Astrocyte (in vitro differentiated cells and primary cell): ENCODE measurements around the gene ENOSF1. TPM values are rescaled to one million over a fixed set of nuclear protein-coding genes. Genes with fewer than 3 reads are reported as not detected.

Experiments
- DNase-seq: peaks from one replicate; pipeline ENCODE4 v3.0.0-alpha.2; 2010; ENCODE audit warnings: low read depth
- FAIRE-seq: peaks from 2 replicates; lab custom pipeline; 2011; peaks lifted over from hg19 to GRCh38; lab: Jason Lieb, UNC
- H2AFZ ChIP-seq: 2 replicates; pipeline ENCODE4 v1.6.0; 2012; ENCODE audit warnings: low read depth, low read length, inconsistent platforms
- H3K27ac ChIP-seq: 2 replicates; pipeline ENCODE4 v1.5.1; 2011; ENCODE audit warnings: low read depth, low read length, inconsistent platforms
- H3K27me3 ChIP-seq: 2 replicates; pipeline ENCODE4 v1.6.0; 2011; ENCODE audit warnings: low read length, inconsistent platforms; ENCODE audit not compliant: insufficient read depth
- H3K36me3 ChIP-seq: 2 replicates; pipeline ENCODE4 v1.5.1; 2011; ENCODE audit warnings: low read length, inconsistent platforms; ENCODE audit not compliant: insufficient read depth
- H3K4me1 ChIP-seq: 2 replicates; pipeline ENCODE4 v1.5.1; 2011; ENCODE audit warnings: low read length, inconsistent platforms; ENCODE audit not compliant: insufficient read depth
- H3K4me2 ChIP-seq: 2 replicates; pipeline ENCODE4 v1.6.0; 2012; ENCODE audit warnings: low read length, inconsistent platforms
- H3K4me3 ChIP-seq: 2 replicates; pipeline ENCODE4 v1.5.1; 2011; ENCODE audit warnings: low read depth, mild to moderate bottlenecking, low read length, inconsistent platforms; ENCODE audit not compliant: insufficient read depth
- H3K79me2 ChIP-seq: 2 replicates; pipeline ENCODE4 v1.6.0; 2012; ENCODE audit warnings: mild to moderate bottlenecking, low read length, inconsistent platforms; ENCODE audit not compliant: insufficient read depth
- H3K9ac ChIP-seq: 2 replicates; pipeline ENCODE4 v1.6.0; 2012; ENCODE audit warnings: mild to moderate bottlenecking, low read length, inconsistent platforms
- H3K9me3 ChIP-seq: 2 replicates; pipeline ENCODE4 v1.5.1; 2012; ENCODE audit warnings: low read depth, mild to moderate bottlenecking, low read length, inconsistent platforms; ENCODE audit not compliant: insufficient read depth
- H4K20me1 ChIP-seq: 2 replicates; pipeline ENCODE4 v1.6.0; 2012; ENCODE audit warnings: low read length, inconsistent platforms; ENCODE audit not compliant: insufficient read depth
- H3K27ac Mint-ChIP-seq: one replicate; pipeline ENCODE4 v1.8.0; 2021; ENCODE audit warnings: mild to moderate bottlenecking, mixed read lengths; ENCODE audit not compliant: unreplicated experiment
- H3K27me3 Mint-ChIP-seq: one replicate; pipeline ENCODE4 v1.8.0; 2021; ENCODE audit warnings: low read depth, mixed read lengths; ENCODE audit not compliant: unreplicated experiment
- H3K36me3 Mint-ChIP-seq: one replicate; pipeline ENCODE4 v1.8.0; 2021; ENCODE audit warnings: low read depth, mixed read lengths; ENCODE audit not compliant: unreplicated experiment
- H3K4me1 Mint-ChIP-seq: one replicate; pipeline ENCODE4 v1.8.0; 2021; ENCODE audit warnings: low read depth, mixed read lengths; ENCODE audit not compliant: unreplicated experiment
- H3K4me3 Mint-ChIP-seq: one replicate; pipeline ENCODE4 v1.8.0; 2021; ENCODE audit warnings: mild to moderate bottlenecking, moderate library complexity, mixed read lengths; ENCODE audit not compliant: unreplicated experiment
- H3K9me3 Mint-ChIP-seq: one replicate; pipeline ENCODE4 v1.8.0; 2021; ENCODE audit warnings: mild to moderate bottlenecking, mixed read lengths; ENCODE audit not compliant: unreplicated experiment
- CTCF ChIP-seq: IDR thresholded peaks from 2 replicates; pipeline ENCODE4 v1.5.1; 2011; ENCODE audit warnings: low read depth, mild to moderate bottlenecking, inconsistent platforms, low read length, moderate library complexity; ENCODE audit not compliant: insufficient read depth
- EZH2 ChIP-seq: IDR thresholded peaks from 2 replicates; pipeline ENCODE4 v1.6.1; 2012; ENCODE audit warnings: mild to moderate bottlenecking, low read length, inconsistent platforms; ENCODE audit not compliant: insufficient read depth
- total RNA-seq: library from RNA; stranded (reverse); gene quantifications from 2 replicates; pipeline ENCODE4 v1.2.1, GENCODE V29; 2021

ENOSF1 gene
- total RNA-seq, 1 donor from 2014 or later: 14.4 TPM

GRCh38 chr18:659597-659996 lies 52.8 kb downstream of the ENOSF1 start:
- Mint-ChIP-seq H3K27ac (no peak overlapping the region), H3K4me1 (peaks cover 2% of the 10 kb centered on the region), H3K9me3 (peaks cover 2% of the 10 kb centered on the region), H3K27me3 (no peaks in the 10 kb centered on the region), H3K36me3 (peaks cover 13% of the 10 kb centered on the region), H3K4me3 (peak overlapping the region; percentile 37)
- no peak overlapping the region for H3K4me2 ChIP-seq
- no peaks in the 10 kb centered on the region for H3K27me3 ChIP-seq
- no peak overlapping the region for H3K4me3 ChIP-seq
- peaks cover 4% of the 10 kb centered on the region for H3K4me1 ChIP-seq
- H3K9ac ChIP-seq: no peak overlapping the region
- H3K36me3 ChIP-seq: peaks cover 10% of the 10 kb centered on the region
- H4K20me1 ChIP-seq: peaks cover 3% of the 10 kb centered on the region
- H2AFZ ChIP-seq: no peak overlapping the region
- H3K9me3 ChIP-seq: peaks cover 4% of the 10 kb centered on the region
- FAIRE-seq (no peak), DNase-seq (no peak)
- no peak overlapping the region for H3K27ac ChIP-seq
- peaks cover 29% of the 10 kb centered on the region for H3K79me2 ChIP-seq
- TF ChIP-seq CTCF (no peak), EZH2 (no peak)

- Histone ChIP-seq H3K36me3 (peaks cover 10% of the 10 kb centered on the region), H3K9ac (peak overlapping the region; percentile 86), H3K27me3 (no peaks in the 10 kb centered on the region), H2AFZ (peak overlapping the region; percentile 93), H3K4me3 (peak overlapping the region; percentile 82), H3K9me3 (peaks cover 4% of the 10 kb centered on the region), H3K79me2 (peaks cover 29% of the 10 kb centered on the region), H3K27ac (no peak overlapping the region), H3K4me2 (peak overlapping the region; percentile 86), H4K20me1 (peaks cover 3% of the 10 kb centered on the region), H3K4me1 (peaks cover 4% of the 10 kb centered on the region)
- Mint-ChIP-seq H3K27ac (no peak overlapping the region), H3K9me3 (peaks cover 2% of the 10 kb centered on the region), H3K27me3 (no peaks in the 10 kb centered on the region), H3K36me3 (peaks cover 13% of the 10 kb centered on the region), H3K4me3 (peak overlapping the region; percentile 90), H3K4me1 (peaks cover 2% of the 10 kb centered on the region)
- TF ChIP-seq EZH2 (no peak), CTCF (no peak)
- FAIRE-seq (no peak), DNase-seq (no peak)
These were observed 53.4 kb downstream of the ENOSF1 start for GRCh38 chr18:658947-659533.
